ENCODE data around the gene MMP24.
"Not testable (repeated sequence)": the region's sequence is repeated elsewhere in the genome, so short reads cannot be mapped to it uniquely, and the experiment has no call there.

Gene MMP24

GRCh38 chr20:35200267-35200666 lies 26.2 kb upstream of the MMP24 start:
- DNase-seq (ENCODE audit: low read depth), result no peak
- in situ Hi-C loops (cut with HindIII; ENCODE audit: low sequenced_read_pairs), result no loop called here
- no peak for TF ChIP-seq CTCF (IDR thresholded peaks at IDR 0.05; ENCODE audit: low read depth, low read length, missing control alignments)
- no peak overlapping the region for H3K4me3 ChIP-seq (ENCODE audit: low read depth, low read length)

- DNase-seq (ENCODE audit: low read depth); in situ Hi-C loops (cut with HindIII; ENCODE audit: low sequenced_read_pairs); H3K4me3 ChIP-seq (ENCODE audit: low read depth, low read length): not testable (repeated sequence)
Observed at GRCh38 chr20:35201467-35201866, 25.0 kb upstream of the MMP24 start.

- in situ Hi-C loops (cut with HindIII; ENCODE audit: low sequenced_read_pairs), result no loop called here
- no peak for DNase-seq (ENCODE audit: low read depth)
- no peak overlapping the region for H3K4me3 ChIP-seq (ENCODE audit: low read depth, low read length)
- no peak for TF ChIP-seq CTCF (IDR thresholded peaks at IDR 0.05; ENCODE audit: low read depth, low read length, missing control alignments)
Observed at GRCh38 chr20:35206802-35207201, 19.7 kb upstream of the MMP24 start.

DNA sequence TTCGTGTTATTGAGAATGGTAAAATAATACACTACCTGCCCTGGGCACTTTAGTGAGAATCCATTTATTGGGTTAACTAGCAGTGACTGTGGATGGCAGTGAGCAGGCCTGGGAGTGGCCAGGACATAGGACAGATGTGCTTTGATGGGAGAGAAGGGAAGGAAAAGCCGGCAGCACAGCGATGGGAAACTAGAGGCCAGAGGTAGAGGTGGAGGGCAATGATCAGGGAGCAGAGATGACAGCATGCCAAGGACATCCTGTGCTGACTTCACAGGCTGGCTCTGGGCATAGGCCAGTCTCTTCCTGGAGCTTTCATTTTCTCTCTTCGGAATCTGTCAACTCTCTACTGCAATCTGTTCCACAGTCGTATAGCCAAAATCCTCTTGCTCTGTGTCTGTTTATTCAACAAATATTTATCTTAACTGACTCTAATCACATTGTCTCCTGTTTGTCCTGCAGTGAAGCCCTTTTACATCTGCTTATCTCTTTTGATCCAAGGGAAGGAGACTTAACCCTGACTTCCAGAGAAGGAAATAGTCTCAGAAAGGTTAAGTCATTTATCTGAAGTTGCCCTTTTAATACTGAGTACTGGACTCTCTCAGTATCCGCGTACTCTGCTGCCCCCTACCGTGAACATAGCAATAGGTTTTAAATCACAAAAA lies 18.4 kb upstream of the MMP24 start:
- peak; percentile 56 for DNase-seq (ENCODE audit: low read depth)
- TF ChIP-seq CTCF (IDR thresholded peaks at IDR 0.05; ENCODE audit: low read depth, low read length, missing control alignments), result peak; percentile 74
- in situ Hi-C loops (cut with HindIII; ENCODE audit: low sequenced_read_pairs), result no loop called here
- H3K4me3 ChIP-seq (ENCODE audit: low read depth, low read length), result no peak overlapping the region

- TF ChIP-seq CTCF (IDR thresholded peaks at IDR 0.05; ENCODE audit: low read depth, low read length, missing control alignments), result no peak
- no peak overlapping the region for H3K4me3 ChIP-seq (ENCODE audit: low read depth, low read length)
- DNase-seq (ENCODE audit: low read depth), result no peak
- in situ Hi-C loops (cut with HindIII; ENCODE audit: low sequenced_read_pairs), result no loop called here
Observed at GRCh38 chr20:35215066-35215956, 11.2 kb upstream of the MMP24 start.

- in situ Hi-C loops (cut with HindIII; ENCODE audit: low sequenced_read_pairs), result no loop called here
- no peak for TF ChIP-seq CTCF (IDR thresholded peaks at IDR 0.05; ENCODE audit: low read depth, low read length, missing control alignments)
- no peak for DNase-seq (ENCODE audit: low read depth)
- H3K4me3 ChIP-seq (ENCODE audit: low read depth, low read length), result no peak overlapping the region
Observed at GRCh38 chr20:35216541-35216940, 9.9 kb upstream of the MMP24 start.

DNA sequence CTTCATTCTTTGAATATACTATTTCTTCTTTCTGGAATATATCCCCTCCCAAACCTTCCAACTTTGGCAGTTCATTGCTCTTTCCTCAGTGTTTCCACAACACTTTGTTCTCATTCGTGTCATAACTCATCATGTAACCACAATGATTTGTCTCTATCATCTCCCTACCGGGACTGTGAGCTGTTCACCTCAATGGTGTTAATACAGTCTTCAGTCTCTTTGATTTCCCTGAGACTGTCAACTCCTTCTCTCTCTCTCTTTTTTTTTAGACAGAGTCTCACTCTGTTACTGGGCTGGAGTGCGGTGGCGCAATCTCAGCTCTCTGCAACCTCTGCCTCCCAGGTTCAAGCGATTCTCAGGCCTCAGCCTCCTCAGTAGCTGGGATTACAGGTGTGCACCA lies 2.5 kb upstream of the MMP24 start:
- no peak for TF ChIP-seq CTCF (IDR thresholded peaks at IDR 0.05; ENCODE audit: low read depth, low read length, missing control alignments)
- DNase-seq (ENCODE audit: low read depth), result no peak
- H3K4me3 ChIP-seq (ENCODE audit: low read depth, low read length), result no peak overlapping the region
- in situ Hi-C loops (cut with HindIII; ENCODE audit: low sequenced_read_pairs), result no loop called here

Measured in astrocyte of the cerebellum (primary cell).